GM12878 (cell line): ENCODE measurements around the gene RAB3GAP1.

ENCODE experiments used
- CREM ChIP-seq: IDR thresholded peaks from 2 replicates; pipeline ENCODE4 v1.6.1; 2014; ENCODE audit warnings: antibody characterized with exemption, low read depth
- POLR2A ChIP-seq: IDR thresholded peaks from 2 replicates; pipeline ENCODE4 v1.6.1; 2011; ENCODE audit warnings: low read depth, mild to moderate bottlenecking, low read length
- RAD21 ChIP-seq: IDR thresholded peaks from 2 replicates; pipeline ENCODE4 v1.6.1; 2011; ENCODE audit warnings: mild to moderate bottlenecking, low read depth, low read length, moderate library complexity; ENCODE audit not compliant: insufficient read depth
- STAT1 ChIP-seq: fragments of 450-650 bp; conservative IDR thresholded peaks from 2 replicates; pipeline ENCODE4 v1.6.1; 2014; ENCODE audit warnings: antibody characterized with exemption, mild to moderate bottlenecking
- TARDBP ChIP-seq: IDR thresholded peaks from 2 replicates; pipeline ENCODE4 v1.6.1; 2016; ENCODE audit warnings: borderline replicate concordance

DNA sequence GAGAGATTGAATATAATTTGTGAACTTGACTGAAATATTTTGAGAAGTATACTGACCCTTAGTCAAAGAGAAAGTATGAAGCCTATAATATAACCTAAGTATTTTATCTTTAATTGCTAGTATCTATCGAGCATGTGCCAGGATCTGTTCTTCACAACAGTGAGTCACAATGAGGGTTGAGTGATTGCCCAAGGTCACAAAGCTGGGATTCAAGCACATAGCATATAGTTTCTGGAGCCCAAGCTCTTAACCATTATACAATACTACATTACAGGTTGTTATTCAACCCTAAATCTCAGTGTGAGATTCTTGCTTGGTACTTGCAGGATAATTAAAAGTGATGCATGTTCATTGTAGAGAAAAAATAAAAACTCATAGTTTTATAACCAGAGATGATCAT is 97.2 kb downstream of the RAB3GAP1 start:
- no peak for TF ChIP-seq RAD21
- no peak for TF ChIP-seq CREM
- no peak for TF ChIP-seq TARDBP
- no peak for TF ChIP-seq POLR2A
- no peak for TF ChIP-seq STAT1
